Large intestine (tissue), 3 donors: ENCODE data around the gene AIG1. TPM values are rescaled to one million over a fixed set of nuclear protein-coding genes. Genes with fewer than 3 reads are reported as not detected.
"Not testable (repeated sequence)": the region's sequence is repeated elsewhere in the genome, so short reads cannot be mapped to it uniquely, and the experiment has no call there.

ENCODE experiments used
- DNase-seq, 2 donors: peaks; one replicate each; pipeline versions ENCODE4 v3.0.0 to v3.0.0-alpha.2; 2013
- H3K27ac ChIP-seq: one replicate; pipeline ENCODE4 v1.5.1; 2013; ENCODE audit warnings: low read length
- H3K27me3 ChIP-seq: 2 replicates; pipeline ENCODE4 v1.6.1; 2013; ENCODE audit warnings: low read length; ENCODE audit not compliant: control insufficient read depth, insufficient read depth
- H3K36me3 ChIP-seq: 2 replicates; pipeline ENCODE4 v1.6.1; 2013; ENCODE audit warnings: low read length; ENCODE audit not compliant: control insufficient read depth, insufficient read depth
- H3K4me1 ChIP-seq: one replicate; pipeline ENCODE4 v1.6.1; 2013; ENCODE audit warnings: low read length; ENCODE audit not compliant: control insufficient read depth, insufficient read depth
- H3K4me3 ChIP-seq: one replicate; pipeline ENCODE4 v1.5.1; 2013; ENCODE audit warnings: low read length
- H3K9me3 ChIP-seq: one replicate; pipeline ENCODE4 v1.6.1; 2013; ENCODE audit warnings: mild to moderate bottlenecking, low read depth, low read length, moderate library complexity; ENCODE audit not compliant: control insufficient read depth
- WGBS: methylation state at CpG from one replicate; pipeline ENCODE4 v1.1.5; 2013; ENCODE audit warnings: low lambda C conversion rate; ENCODE audit not compliant: insufficient coverage; 5-methylcytosine and 5-hydroxymethylcytosine counted together
- polyA plus RNA-seq: library from polyadenylated mRNA; unstranded; fragments of 120-200 nt; gene quantifications from one replicate; pipeline ENCODE4 v1.2.1, GENCODE V29; 2013

The AIG1 gene
- polyA plus RNA-seq, 1 donor: 180 TPM

DNA sequence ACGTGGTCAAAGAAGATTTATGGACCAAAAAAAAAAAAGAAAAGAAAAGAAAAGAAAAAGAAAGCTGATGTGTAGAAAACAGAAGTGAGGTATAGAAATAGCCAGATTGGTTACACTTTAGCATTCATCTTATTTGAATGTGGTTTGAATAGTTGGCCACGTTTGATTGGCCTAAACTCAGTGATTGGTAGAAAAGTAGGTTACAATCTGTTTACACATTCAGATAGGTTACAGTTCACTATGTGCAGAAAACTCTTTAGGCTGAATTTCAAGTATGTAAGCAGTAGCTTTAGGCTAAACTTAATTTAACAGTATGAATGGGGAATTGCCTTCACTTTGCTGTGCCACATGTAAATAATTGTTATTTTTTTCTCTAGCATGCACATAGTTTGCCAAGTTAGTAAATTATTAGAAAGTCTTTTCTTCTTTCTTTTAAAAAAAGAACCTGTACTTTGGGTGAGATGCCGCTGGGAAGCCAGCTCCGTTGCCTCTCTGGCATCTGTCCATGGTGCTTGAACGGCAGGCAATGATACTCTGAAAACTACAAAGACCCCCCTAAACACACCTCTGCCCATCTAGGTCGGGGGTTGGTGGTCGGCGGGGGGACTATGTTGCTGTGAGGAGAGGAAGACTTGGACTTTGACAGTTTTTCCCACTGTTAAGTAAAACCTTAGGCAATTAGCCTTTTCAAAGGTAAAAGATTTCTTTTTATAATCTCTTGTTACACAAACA, 173.0 kb downstream of the AIG1 start:
- H3K27me3 ChIP-seq: no peaks in the 10 kb centered on the region

DNA sequence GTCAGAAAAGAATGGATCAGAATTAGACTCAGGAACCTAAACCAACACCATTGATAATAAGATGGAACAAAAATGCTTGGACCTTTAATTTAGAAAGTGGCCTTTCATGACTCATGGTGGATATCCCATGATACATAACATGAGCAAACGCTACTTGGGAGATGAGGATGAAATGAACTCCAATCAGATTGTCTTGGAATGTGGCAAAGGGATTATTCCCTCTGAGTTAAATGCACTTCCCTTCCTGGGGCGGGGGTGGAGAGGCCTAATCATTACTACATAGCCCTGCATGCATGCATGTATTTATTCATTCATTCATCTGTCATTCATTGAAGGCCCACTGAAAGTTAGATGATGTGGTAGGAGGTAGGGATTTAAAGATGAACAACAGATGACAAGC, 174.0 kb downstream of the AIG1 start:
- Histone ChIP-seq H3K4me1 (no peaks in the 10 kb centered on the region), H3K27me3 (no peaks in the 10 kb centered on the region), H3K27ac (no peak overlapping the region), H3K36me3 (peaks cover 5% of the 10 kb centered on the region), H3K9me3 (no peaks in the 10 kb centered on the region), H3K4me3 (no peak overlapping the region)
- DNase-seq: no peak
- WGBS: 80% methylated on average over 1 of the region's 2 CpGs

More for the DNA sequence above, 173.0 kb downstream of the AIG1 start:
- 13% methylated on average over 1 of the region's 8 CpGs for WGBS
- Histone ChIP-seq H3K4me1 (no peaks in the 10 kb centered on the region), H3K27ac (no peak overlapping the region), H3K36me3 (peaks cover 5% of the 10 kb centered on the region), H3K4me3 (no peak overlapping the region), H3K9me3 (no peaks in the 10 kb centered on the region)
- DNase-seq: no peak

DNA sequence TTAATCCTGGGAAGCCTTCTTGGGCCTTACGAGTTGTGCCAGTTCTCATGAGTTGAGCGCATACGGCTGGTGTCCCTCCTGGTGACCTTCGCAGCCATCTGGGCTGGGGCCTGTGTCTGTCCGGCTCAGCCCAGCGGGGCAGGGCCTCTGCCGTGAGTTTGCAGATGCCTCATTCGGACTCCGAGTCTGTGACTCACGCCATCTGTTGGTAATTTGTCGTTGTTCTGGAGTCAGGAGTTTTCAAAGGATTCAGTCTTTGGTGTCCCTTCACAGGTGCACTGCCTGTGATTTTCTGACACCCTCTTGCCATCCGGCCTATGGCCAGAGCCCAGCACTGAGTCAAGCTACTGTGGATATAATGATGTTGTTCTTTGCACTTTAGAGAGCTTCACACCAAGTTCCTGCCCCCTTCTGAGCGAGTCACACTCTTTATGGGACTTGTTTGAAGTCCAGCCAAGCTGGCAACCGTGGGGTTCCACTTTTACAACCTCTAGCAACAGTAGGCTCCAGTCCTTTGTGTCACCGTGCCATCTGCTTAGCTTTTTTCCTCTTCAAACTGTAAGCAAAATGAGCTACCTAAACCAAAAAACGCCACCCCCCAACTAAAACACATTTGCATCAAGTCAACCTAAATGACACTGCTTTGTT, 175.6 kb downstream of the AIG1 start:
- H3K4me1 ChIP-seq: no peaks in the 10 kb centered on the region
- H3K27ac ChIP-seq: no peak overlapping the region
- no peaks in the 10 kb centered on the region for H3K9me3 ChIP-seq
- no CpG with 5 or more reads among the region's 16 CpGs for WGBS
- DNase-seq: no peak
- H3K36me3 ChIP-seq: peaks cover 5% of the 10 kb centered on the region
- no peaks in the 10 kb centered on the region for H3K27me3 ChIP-seq
- H3K4me3 ChIP-seq: no peak overlapping the region

DNA sequence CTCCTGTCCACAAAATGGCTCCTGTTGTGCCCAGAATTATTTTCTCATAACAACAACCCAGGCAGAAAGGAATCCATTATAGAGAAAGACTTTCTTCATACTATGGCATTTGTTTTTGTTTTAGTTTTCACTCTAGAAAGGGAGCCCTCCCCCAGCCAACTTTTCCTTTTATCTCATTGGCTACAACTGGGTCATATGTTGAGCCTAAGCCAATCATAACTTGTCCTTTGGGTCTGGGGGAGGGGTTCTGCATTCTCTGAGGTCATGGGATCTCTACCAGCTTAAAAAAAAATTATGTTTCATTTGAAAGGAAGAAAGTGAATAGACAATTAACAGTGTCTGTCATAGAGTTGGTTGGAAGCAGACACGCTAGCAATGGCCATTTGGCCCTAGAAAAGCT, 177.6 kb downstream of the AIG1 start:
- peaks cover 5% of the 10 kb centered on the region for H3K36me3 ChIP-seq
- no peak overlapping the region for H3K27ac ChIP-seq
- no peak overlapping the region for H3K4me3 ChIP-seq
- no peaks in the 10 kb centered on the region for H3K9me3 ChIP-seq
- WGBS: 100% methylated on average over 1 of the region's 1 CpG
- H3K27me3 ChIP-seq: no peaks in the 10 kb centered on the region
- DNase-seq: no peak
- no peaks in the 10 kb centered on the region for H3K4me1 ChIP-seq

DNA sequence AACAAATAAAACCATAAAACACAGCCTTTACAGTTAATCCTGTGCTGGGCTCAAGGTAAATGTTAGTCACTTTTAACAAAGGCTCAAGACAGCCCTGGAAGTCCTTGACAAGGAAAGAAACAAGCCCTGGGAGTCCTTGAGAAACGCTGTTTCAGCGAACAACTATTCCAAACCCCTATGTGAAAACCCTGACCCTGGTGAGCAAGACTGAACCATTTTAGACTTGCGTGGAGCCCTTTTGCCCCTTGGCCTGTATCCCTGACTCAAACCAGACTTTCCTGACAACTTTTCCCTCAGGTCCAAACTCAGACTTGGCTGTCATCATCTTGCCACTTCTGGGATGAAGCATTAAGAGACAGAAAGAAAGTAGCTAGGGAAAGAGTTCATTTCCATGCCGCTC, 180.4 kb downstream of the AIG1 start:
- peaks cover 5% of the 10 kb centered on the region for H3K36me3 ChIP-seq
- H3K4me1 ChIP-seq: no peaks in the 10 kb centered on the region
- no peak for DNase-seq
- H3K27me3 ChIP-seq: no peaks in the 10 kb centered on the region
- no peaks in the 10 kb centered on the region for H3K9me3 ChIP-seq
- H3K4me3 ChIP-seq: no peak overlapping the region
- 100% methylated on average over 1 of the region's 4 CpGs for WGBS
- no peak overlapping the region for H3K27ac ChIP-seq

DNA sequence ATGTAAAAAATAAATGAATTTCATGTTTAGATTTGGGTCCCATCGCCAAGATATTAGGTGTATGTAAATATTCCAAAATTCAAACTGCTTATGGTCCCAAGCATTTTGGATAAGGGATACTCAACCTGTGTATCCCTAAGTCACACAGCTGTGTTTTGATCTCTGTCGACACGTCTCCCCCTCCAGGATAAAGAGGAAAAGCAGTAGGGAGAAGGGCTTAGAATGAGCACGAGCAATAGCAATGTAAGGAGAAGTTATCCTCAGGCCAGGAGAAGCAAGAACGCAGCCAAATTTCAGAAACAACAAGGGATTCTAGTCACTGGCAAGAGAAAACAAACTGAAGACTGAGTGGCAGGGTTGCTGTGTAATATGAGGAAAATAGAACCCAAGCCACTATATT, 181.2 kb downstream of the AIG1 start:
- no peaks in the 10 kb centered on the region for H3K27me3 ChIP-seq
- H3K36me3 ChIP-seq: peaks cover 5% of the 10 kb centered on the region
- H3K4me1 ChIP-seq: no peaks in the 10 kb centered on the region
- no peaks in the 10 kb centered on the region for H3K9me3 ChIP-seq
- H3K27ac ChIP-seq: no peak overlapping the region
- no peak for DNase-seq
- no peak overlapping the region for H3K4me3 ChIP-seq
- WGBS: 100% methylated on average over 1 of the region's 5 CpGs

DNA sequence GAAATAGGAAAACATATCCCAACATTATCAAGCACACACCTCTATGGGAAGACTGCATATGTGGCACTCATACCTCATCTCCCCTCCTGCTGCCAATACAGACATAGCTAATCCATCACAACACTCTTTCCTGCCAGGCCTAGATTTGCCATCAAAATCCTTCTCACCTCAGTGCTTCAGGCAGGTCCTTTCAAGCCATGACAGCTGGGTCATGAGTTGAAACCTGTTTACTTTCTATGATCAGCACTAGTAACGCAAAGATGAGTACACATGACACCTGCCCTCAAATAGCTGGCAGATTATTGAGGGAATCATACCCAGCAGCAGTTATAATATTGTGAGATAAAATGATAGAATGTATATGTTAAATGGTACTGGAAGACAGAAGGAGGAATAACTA, 183.1 kb downstream of the AIG1 start:
- WGBS: no CpG with 5 or more reads among the region's 1 CpG
- Histone ChIP-seq H3K27ac (no peak overlapping the region), H3K9me3 (no peaks in the 10 kb centered on the region), H3K36me3 (peaks cover 4% of the 10 kb centered on the region), H3K27me3 (no peaks in the 10 kb centered on the region), H3K4me3 (no peak overlapping the region), H3K4me1 (no peaks in the 10 kb centered on the region)
- DNase-seq: no peak

DNA sequence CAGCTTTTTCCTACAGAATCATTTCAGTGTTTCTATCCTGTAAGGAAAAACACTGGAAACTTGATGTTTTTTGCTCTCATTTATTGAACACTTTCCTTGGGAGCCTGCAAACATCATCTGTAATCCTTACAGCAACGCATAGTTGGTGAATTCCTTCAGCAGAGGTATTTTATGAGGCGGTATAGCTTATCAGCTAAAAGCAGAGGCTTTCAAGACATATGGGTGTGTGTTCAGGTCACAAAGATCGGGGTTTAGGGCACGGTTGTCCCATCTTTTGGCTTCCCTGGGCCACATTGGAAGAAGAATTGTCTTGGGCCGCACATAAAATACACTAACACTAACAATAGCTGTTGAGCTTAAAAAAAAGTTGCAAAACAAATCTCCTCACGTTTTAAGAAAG, 185.0 kb downstream of the AIG1 start:
- no CpG with 5 or more reads among the region's 6 CpGs for WGBS
- Histone ChIP-seq H3K27me3 (no peaks in the 10 kb centered on the region), H3K36me3 (peaks cover 4% of the 10 kb centered on the region)

DNA sequence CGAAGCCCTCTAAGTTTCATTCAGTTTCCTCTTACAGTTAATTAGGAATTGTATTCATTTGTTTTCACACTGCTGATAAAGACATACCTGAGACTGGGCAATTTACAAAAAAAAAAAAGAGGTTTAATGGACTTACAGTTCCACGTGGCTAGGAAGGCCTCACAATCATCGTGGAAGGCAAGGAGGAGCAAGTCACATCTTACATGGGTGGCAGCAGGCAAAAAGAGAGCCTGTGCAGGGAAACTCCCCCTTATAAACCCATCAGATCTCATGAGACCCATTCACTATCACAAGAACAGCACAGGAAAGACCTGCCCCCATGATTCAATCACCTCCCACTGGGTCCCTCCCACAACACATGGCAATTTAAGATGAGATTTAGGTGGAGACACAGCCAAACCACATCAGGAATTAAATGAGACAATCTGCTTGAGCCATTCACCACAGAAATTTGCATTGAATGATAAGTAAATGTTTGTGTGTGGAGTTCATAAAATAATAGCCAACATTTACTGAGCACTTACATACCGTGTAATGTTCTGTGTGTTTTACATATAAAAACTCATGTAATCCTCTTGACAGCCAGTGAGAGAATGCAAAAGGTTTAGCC, 185.6 kb downstream of the AIG1 start:
- H3K4me3 ChIP-seq, H3K9me3 ChIP-seq, DNase-seq, H3K36me3 ChIP-seq, H3K4me1 ChIP-seq, H3K27ac ChIP-seq, H3K27me3 ChIP-seq: not testable (repeated sequence)
- 100% methylated on average over 1 of the region's 4 CpGs for WGBS

More for the DNA sequence above, 185.0 kb downstream of the AIG1 start:
- Histone ChIP-seq H3K27ac (no peak overlapping the region), H3K4me3 (no peak overlapping the region), H3K9me3 (no peaks in the 10 kb centered on the region), H3K4me1 (no peaks in the 10 kb centered on the region)
- DNase-seq: no peak

DNA sequence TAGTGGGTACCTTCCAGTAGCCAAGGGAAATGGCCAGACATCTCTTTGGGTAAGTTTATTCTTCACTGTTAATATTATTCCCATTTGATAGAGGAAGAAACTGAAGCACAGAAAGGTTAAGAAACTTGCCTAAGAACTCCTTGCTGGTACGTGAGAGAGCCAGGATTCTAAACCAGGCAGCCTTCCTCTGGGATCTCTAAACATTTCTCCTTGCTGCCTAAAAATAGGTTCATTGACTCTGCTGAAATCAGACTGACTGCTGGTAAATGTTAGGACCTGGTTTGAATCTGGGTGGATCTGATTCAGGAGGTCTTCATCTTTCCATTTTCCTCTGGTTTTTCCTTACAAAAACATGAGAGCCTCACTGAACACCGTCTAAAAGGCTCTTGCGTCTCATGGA, 186.9 kb downstream of the AIG1 start:
- no peak overlapping the region for H3K4me3 ChIP-seq
- no peak for DNase-seq
- H3K27ac ChIP-seq: no peak overlapping the region
- no peaks in the 10 kb centered on the region for H3K27me3 ChIP-seq
- WGBS: no CpG with 5 or more reads among the region's 3 CpGs
- H3K36me3 ChIP-seq: peaks cover 4% of the 10 kb centered on the region
- no peaks in the 10 kb centered on the region for H3K9me3 ChIP-seq
- no peaks in the 10 kb centered on the region for H3K4me1 ChIP-seq
